ENCODE results near the gene DUT. TPM values are rescaled to one million over a fixed set of nuclear protein-coding genes. Genes with fewer than 3 reads are reported as not detected.

DUT gene
- total RNA-seq, 1 experiment from 2014 or later = 224 TPM

DNA sequence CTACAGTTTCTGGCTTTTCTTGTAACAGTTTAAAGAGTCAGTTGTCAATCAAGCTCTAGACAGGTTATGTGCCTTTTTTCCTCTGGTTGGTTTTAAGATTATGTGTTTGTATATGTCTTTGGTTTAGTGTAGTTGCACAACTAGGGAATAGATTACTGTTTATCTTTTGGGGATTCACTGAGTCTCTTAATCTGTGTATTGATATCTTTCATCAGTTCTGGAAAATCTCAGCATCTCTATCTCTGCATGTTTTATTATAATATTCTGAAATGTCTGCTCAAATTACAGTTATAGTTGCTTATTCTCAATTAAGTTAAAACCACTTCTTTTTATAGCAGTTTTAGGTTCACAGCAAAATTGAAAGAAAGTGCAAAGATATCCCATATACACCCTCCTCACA lies 14.3 kb downstream of the DUT start:
- TF ChIP-seq, protein P1, sequence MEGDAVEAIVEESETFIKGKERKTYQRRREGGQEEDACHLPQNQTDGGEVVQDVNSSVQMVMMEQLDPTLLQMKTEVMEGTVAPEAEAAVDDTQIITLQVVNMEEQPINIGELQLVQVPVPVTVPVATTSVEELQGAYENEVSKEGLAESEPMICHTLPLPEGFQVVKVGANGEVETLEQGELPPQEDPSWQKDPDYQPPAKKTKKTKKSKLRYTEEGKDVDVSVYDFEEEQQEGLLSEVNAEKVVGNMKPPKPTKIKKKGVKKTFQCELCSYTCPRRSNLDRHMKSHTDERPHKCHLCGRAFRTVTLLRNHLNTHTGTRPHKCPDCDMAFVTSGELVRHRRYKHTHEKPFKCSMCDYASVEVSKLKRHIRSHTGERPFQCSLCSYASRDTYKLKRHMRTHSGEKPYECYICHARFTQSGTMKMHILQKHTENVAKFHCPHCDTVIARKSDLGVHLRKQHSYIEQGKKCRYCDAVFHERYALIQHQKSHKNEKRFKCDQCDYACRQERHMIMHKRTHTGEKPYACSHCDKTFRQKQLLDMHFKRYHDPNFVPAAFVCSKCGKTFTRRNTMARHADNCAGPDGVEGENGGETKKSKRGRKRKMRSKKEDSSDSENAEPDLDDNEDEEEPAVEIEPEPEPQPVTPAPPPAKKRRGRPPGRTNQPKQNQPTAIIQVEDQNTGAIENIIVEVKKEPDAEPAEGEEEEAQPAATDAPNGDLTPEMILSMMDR (conservative IDR thresholded peaks at IDR 0.05; ENCODE audit: low read depth, low read length) = no peak
- no peak for TF ChIP-seq EZH2 (IDR thresholded peaks at IDR 0.05; ENCODE audit: borderline replicate concordance, low read depth, low read length, poor library complexity, severe bottlenecking)
- H3K27ac ChIP-seq (ENCODE audit: low read depth, low read length, poor library complexity, severe bottlenecking) = no peak overlapping the region
- intact Hi-C loops (cut with micrococcal nuclease; ENCODE audit: unreplicated experiment) = no loop called here
- CTCF ChIA-PET = interaction anchor here (0.6 kb wide), 1 partner anchor 168 kb away, joined by 3 read pairs; no protein-coding TSS in a partner anchor
- DNase-seq (ENCODE audit: low spot score) = no peak
- no peak overlapping the region for H3K4me3 ChIP-seq (ENCODE audit: low read depth, low read length, poor library complexity, severe bottlenecking)
- H3K9me3 ChIP-seq (ENCODE audit: low read depth, low read length, poor library complexity, severe bottlenecking) = no peaks in the 10 kb centered on the region
- no peaks in the 10 kb centered on the region for H3K27me3 ChIP-seq (replicated peaks; ENCODE audit: insufficient read depth, low read depth, low read length, poor library complexity)
- H3K36me3 ChIP-seq (ENCODE audit: insufficient read depth, low read length, poor library complexity, severe bottlenecking) = peaks cover 28% of the 10 kb centered on the region
- H3K4me1 ChIP-seq (ENCODE audit: insufficient read depth, low read length, poor library complexity, severe bottlenecking) = peaks cover 6% of the 10 kb centered on the region
- no TSS peak for BruUV-seq (replicated peaks)
- POLR2A ChIA-PET (ENCODE audit: low non-redundant PET) = no interaction called here

DNA sequence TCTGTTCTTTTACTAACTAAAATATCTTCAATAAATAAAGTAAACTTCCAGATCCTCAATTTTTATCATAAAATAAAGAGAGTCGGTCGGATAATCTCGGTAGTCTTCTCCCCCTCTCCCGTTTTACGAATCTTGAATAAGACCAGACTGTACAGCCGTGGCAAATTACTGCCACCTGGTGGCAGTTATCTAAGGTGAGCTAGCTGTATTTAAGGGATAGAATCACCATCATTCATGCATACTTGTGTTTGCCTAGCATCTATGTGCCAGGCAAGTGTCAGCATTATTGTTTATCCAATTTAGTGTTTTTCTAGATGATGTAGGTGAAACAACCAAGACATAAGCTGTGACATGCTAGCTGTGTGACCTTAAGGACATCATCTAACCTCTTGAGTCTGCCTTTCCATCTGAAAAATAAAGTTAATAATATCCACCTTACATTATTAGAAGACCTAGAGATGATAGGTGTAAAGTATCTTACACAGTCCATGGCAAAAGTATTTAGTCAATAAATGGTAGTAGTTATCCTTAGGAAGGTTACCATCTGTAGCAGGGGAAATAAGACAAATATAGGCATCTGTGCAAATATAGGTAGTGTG lies 21.3 kb downstream of the DUT start:
- peak; percentile 83 for DNase-seq (ENCODE audit: low spot score)
- no peak overlapping the region for H3K4me3 ChIP-seq (ENCODE audit: low read depth, low read length, poor library complexity, severe bottlenecking)
- no peaks in the 10 kb centered on the region for H3K36me3 ChIP-seq (ENCODE audit: insufficient read depth, low read length, poor library complexity, severe bottlenecking)
- POLR2A ChIA-PET (ENCODE audit: low non-redundant PET) = interaction anchor here (0.6 kb wide), 1 partner anchor 596 kb away, joined by 13 read pairs; no protein-coding TSS in a partner anchor
- no TSS peak for BruUV-seq (replicated peaks)
- no peaks in the 10 kb centered on the region for H3K27me3 ChIP-seq (replicated peaks; ENCODE audit: insufficient read depth, low read depth, low read length, poor library complexity)
- TF ChIP-seq, protein P1 (conservative IDR thresholded peaks at IDR 0.05; ENCODE audit: low read depth, low read length) = peak; percentile 89
- TF ChIP-seq EZH2 (IDR thresholded peaks at IDR 0.05; ENCODE audit: borderline replicate concordance, low read depth, low read length, poor library complexity, severe bottlenecking) = no peak
- intact Hi-C loops (cut with micrococcal nuclease; ENCODE audit: unreplicated experiment) = loop anchor here (10.0 kb wide), 3 partner anchors 792 to 1158 kb away; partner anchors contain the start of gene FGF7
- CTCF ChIA-PET = interaction anchor here (0.6 to 1.2 kb wide), 5 partner anchors 11 to 795 kb away, joined by 3 to 16 read pairs (median 3); no protein-coding TSS in a partner anchor
- H3K9me3 ChIP-seq (ENCODE audit: low read depth, low read length, poor library complexity, severe bottlenecking) = no peaks in the 10 kb centered on the region
- H3K27ac ChIP-seq (ENCODE audit: low read depth, low read length, poor library complexity, severe bottlenecking) = no peak overlapping the region
- no peaks in the 10 kb centered on the region for H3K4me1 ChIP-seq (ENCODE audit: insufficient read depth, low read length, poor library complexity, severe bottlenecking)

DNA sequence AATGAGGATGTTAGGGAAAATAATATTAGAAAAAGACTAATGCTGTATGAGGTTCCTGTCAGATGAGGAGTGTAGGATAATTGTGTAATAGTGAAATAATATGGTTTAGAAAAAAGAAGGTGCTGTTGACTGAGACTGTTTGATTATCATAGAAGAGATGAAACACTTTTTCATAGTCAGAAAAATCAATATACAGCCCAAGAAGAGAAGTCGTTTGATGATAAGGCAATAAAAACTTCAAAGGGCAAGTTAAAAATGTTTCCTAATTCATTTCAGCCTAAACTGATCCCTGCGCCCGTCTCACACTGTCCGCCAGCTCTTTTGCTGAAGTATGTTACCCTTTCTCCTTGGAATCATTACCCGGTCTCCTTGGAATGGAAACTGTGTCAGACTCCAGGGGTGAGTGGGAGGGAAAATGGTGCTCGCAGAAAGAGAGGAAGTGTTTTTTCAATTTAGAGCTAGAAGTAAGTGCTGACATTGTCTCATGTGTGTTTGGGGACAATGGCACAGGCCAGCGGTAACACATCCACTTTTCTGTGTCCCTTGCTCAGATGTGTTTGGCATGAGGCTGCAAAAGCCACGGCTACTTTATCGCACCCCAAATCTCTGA lies 23.6 kb downstream of the DUT start:
- no peak overlapping the region for H3K4me3 ChIP-seq (ENCODE audit: low read depth, low read length, poor library complexity, severe bottlenecking)
- H3K27ac ChIP-seq (ENCODE audit: low read depth, low read length, poor library complexity, severe bottlenecking) = no peak overlapping the region
- H3K4me1 ChIP-seq (ENCODE audit: insufficient read depth, low read length, poor library complexity, severe bottlenecking) = peaks cover 21% of the 10 kb centered on the region
- no peaks in the 10 kb centered on the region for H3K27me3 ChIP-seq (replicated peaks; ENCODE audit: insufficient read depth, low read depth, low read length, poor library complexity)
- H3K36me3 ChIP-seq (ENCODE audit: insufficient read depth, low read length, poor library complexity, severe bottlenecking) = no peaks in the 10 kb centered on the region
- no peak for DNase-seq (ENCODE audit: low spot score)
- TF ChIP-seq, protein P1 (conservative IDR thresholded peaks at IDR 0.05; ENCODE audit: low read depth, low read length) = no peak
- TF ChIP-seq EZH2 (IDR thresholded peaks at IDR 0.05; ENCODE audit: borderline replicate concordance, low read depth, low read length, poor library complexity, severe bottlenecking) = no peak
- H3K9me3 ChIP-seq (ENCODE audit: low read depth, low read length, poor library complexity, severe bottlenecking) = no peaks in the 10 kb centered on the region
- intact Hi-C loops (cut with micrococcal nuclease; ENCODE audit: unreplicated experiment) = loop anchor here (5.0 to 10.0 kb wide), 4 partner anchors 503 to 1160 kb away; partner anchors contain the start of gene FGF7
- CTCF ChIA-PET = no interaction called here
- POLR2A ChIA-PET (ENCODE audit: low non-redundant PET) = no interaction called here
- BruUV-seq (replicated peaks) = no TSS peak

Data from A673 (cell line).